ENCODE measurements around the gene LHFPL5. TPM values are rescaled to one million over a fixed set of nuclear protein-coding genes. Genes with fewer than 3 reads are reported as not detected.

Gene LHFPL5
- total RNA-seq (under 1 TPM in 1 of 4 donors, not detected in 3; 0.34 TPM), polyA plus RNA-seq (under 1 TPM in 1 of 3 donors, not detected in 2; 0.10 TPM)
- long read RNA-seq, donor 1: 0 reads
- long read RNA-seq, donor 2: 0 reads

DNA sequence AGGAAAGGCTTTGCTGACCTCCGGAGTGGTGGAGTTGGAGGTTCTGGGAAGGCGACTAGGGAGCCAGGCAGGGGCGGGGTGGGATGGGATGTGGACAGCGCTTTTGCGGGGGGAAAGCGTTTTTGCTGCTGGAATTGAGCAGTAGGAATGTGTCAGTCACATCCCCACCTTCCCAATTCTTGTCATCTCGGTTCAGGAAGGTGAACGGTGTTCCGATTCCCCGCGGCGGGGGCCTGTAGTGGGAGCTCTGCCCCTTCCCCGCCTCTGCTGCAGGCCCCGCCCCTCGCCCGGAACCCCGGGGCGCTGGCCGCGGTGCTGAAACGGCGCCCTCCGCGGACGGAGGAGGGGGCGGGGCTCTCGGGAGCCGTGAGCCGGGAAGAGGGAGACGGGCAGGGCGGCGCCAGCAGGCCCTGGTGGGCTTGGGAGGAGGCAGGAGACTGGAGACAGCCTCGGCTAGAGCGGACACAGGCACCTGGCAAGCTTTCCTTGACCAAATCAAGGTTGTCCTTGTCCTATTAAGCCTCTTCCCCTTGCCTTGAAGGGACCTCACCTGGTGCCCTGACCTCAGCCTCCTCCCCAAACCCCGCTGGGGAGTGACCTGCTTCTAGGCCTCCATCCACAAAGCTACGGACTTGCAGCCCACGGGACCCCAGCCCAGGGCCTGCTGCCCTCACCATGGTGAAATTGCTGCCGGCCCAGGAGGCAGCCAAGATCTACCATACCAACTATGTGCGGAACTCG is at the start of gene LHFPL5:
LHFPL5 (plus strand) TSS at position 357 of the 741 bp plus-strand sequence; CDS start at position 676, 319 bp downstream.
- Histone ChIP-seq H3K36me3 (ENCODE audit: insufficient read depth in 1 of 2, low read depth in 1 of 2) (no peaks in the 10 kb centered on the region), H3K27ac (no peak within 1 kb of the TSS), H3K4me3 (peak within 1 kb of the TSS; percentile 29), H3K9me3 (no peaks in the 10 kb centered on the region), H3K27me3 (ENCODE audit: insufficient read depth in 3 of 3, low read length in 2 of 3) (peaks cover 0 to 47% (median 10%) of the 10 kb centered on the region in 3 donors), H3K4me1 (no peaks in the 10 kb centered on the region)
- DNase-seq (peak; percentile 36 to 62), ATAC-seq (peak; percentile 46 to 88 (median 80))
- WGBS, 3 donors: 11 to 15% (median 13%) methylated on average over 32 to 40 of the region's 40 CpGs
- TF ChIP-seq CTCF (IDR thresholded peaks at IDR 0.05): no peak
- intact Hi-C loops (cut with DNase I): no loop called here

DNA sequence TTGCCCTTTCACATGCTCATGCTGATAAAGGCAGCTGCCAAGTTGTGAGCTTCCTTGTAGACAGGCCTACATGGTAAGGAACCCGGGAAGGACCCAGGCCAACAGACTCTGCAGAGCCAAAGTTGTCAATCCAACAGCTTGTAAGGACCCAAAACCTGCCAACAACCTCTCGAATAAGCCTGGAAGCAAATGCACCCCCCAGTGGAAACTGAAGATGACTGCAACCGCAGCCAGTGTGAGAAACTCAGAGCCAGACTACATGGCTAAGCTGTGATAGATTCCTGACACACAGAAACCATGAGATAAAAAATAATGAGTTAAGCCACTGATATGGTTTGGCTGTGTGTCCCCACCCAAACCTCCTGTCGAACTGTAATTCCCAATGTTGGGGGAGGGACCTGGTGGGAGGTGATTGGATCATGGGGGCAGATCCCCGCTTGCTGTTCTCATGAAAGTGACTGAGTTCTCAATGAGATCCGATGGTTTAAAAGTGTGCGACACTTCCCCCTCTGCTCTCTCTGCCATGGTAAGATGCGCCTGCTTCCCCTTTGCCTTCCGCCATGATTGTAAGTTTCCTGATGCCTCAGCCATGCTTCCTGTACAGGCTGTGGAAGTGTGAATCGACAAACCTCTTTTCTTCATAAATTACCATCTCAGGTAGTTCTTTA is 47.6 kb upstream of the LHFPL5 start:
- intact Hi-C loops (cut with DNase I): no loop called here

DNA sequence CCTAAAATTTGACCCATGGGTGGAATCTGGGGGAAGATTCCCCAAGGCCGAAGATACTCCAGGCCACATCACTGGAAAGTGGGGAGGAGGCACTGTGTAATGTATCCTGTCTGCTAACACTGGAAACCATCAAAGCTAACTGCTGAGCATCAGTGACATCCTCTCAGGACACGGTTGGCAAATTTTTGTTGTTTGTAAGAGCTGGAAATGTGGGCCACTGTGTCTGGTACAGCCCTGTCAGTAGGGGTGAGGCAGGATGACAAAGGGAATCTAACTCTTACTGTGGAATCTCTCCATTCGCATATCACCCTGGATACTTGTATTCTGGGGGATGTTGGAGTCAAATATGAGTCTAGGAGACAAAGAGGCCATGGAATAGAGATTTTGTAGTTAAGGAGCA is 45.7 kb upstream of the LHFPL5 start:
- TF ChIP-seq CTCF (IDR thresholded peaks at IDR 0.05): no peak
- no peak for ATAC-seq
- intact Hi-C loops (cut with DNase I): no loop called here

More for the DNA sequence above, 47.6 kb upstream of the LHFPL5 start:
- H3K9me3 ChIP-seq: no peaks in the 10 kb centered on the region
- ATAC-seq (no peak), DNase-seq (no peak)
- WGBS, 3 donors: 49 to 60% (median 49%) methylated on average over 10 of the region's 10 CpGs
- H3K4me3 ChIP-seq: no peak overlapping the region
- H3K27ac ChIP-seq: no peak overlapping the region
- H3K36me3 ChIP-seq (ENCODE audit: insufficient read depth in 1 of 2, low read depth in 1 of 2): no peaks in the 10 kb centered on the region
- H3K4me1 ChIP-seq: no peaks in the 10 kb centered on the region
- no peak for TF ChIP-seq CTCF (IDR thresholded peaks at IDR 0.05)
- H3K27me3 ChIP-seq (ENCODE audit: insufficient read depth in 3 of 3, low read length in 2 of 3): peaks cover 0 to 31% (median 0%) of the 10 kb centered on the region in 3 donors

GRCh38 chr6:35765739-35766138 is 39.4 kb upstream of the LHFPL5 start:
- peaks cover 0 to 57% (median 4%) of the 10 kb centered on the region in 3 donors for H3K27me3 ChIP-seq (ENCODE audit: insufficient read depth in 3 of 3, low read length in 2 of 3)
- H3K9me3 ChIP-seq: no peaks in the 10 kb centered on the region
- no peak for ATAC-seq

More for the DNA sequence above, 45.7 kb upstream of the LHFPL5 start:
- Histone ChIP-seq H3K27ac (no peak overlapping the region), H3K4me1 (no peaks in the 10 kb centered on the region), H3K36me3 (ENCODE audit: insufficient read depth in 1 of 2, low read depth in 1 of 2) (no peaks in the 10 kb centered on the region), H3K27me3 (ENCODE audit: insufficient read depth in 3 of 3, low read length in 2 of 3) (peaks cover 0 to 49% (median 1%) of the 10 kb centered on the region in 3 donors), H3K4me3 (no peak overlapping the region), H3K9me3 (no peaks in the 10 kb centered on the region)
- WGBS, 3 donors: 76 to 85% (median 77%) methylated on average over 3 of the region's 3 CpGs
- DNase-seq: no peak

More at GRCh38 chr6:35765739-35766138, 39.4 kb upstream of the LHFPL5 start:
- 45 to 82% (median 80%) methylated on average over 23 of the region's 23 CpGs for WGBS, 3 donors
- H3K36me3 ChIP-seq (ENCODE audit: insufficient read depth in 1 of 2, low read depth in 1 of 2): no peaks in the 10 kb centered on the region
- no peaks in the 10 kb centered on the region for H3K4me1 ChIP-seq
- H3K4me3 ChIP-seq: no peak overlapping the region
- DNase-seq: no peak
- no peak for TF ChIP-seq CTCF (IDR thresholded peaks at IDR 0.05)
- intact Hi-C loops (cut with DNase I): no loop called here
- no peak overlapping the region for H3K27ac ChIP-seq

Measured in psoas muscle (tissue), 8 donors.